B cell (primary cell): Measurements from ENCODE around the gene NTM.

Experiments
- CTCF ChIP-seq: fragments of 200-600 bp; IDR thresholded peaks from one replicate; pipeline ENCODE4 v1.8.0; 2022; ENCODE audit warnings: antibody characterized with exemption, mild to moderate bottlenecking
- EZH2 ChIP-seq: IDR thresholded peaks from 2 replicates; pipeline ENCODE4 v1.6.1; 2012; ENCODE audit warnings: borderline replicate concordance, low read depth, mild to moderate bottlenecking, moderate library complexity, low read length; ENCODE audit not compliant: insufficient read depth, poor library complexity, severe bottlenecking

GRCh38 chr11:132220474-132220873, 850.1 kb downstream of the NTM start:
- TF ChIP-seq EZH2 (no peak), CTCF (no peak)
